HG02885 (cell line): ENCODE results near the gene TIMM17A.
"Not testable (repeated sequence)": the region's sequence is repeated elsewhere in the genome, so short reads cannot be mapped to it uniquely, and the experiment has no call there.

Experiments used
- ATAC-seq: cut with Tn5 transposase; IDR thresholded peaks from one replicate; pipeline ENCODE4 v1.9.1; 2021; ENCODE audit warnings: mild to moderate bottlenecking; ENCODE audit not compliant: unreplicated experiment, poor library complexity

TIMM17A gene

DNA sequence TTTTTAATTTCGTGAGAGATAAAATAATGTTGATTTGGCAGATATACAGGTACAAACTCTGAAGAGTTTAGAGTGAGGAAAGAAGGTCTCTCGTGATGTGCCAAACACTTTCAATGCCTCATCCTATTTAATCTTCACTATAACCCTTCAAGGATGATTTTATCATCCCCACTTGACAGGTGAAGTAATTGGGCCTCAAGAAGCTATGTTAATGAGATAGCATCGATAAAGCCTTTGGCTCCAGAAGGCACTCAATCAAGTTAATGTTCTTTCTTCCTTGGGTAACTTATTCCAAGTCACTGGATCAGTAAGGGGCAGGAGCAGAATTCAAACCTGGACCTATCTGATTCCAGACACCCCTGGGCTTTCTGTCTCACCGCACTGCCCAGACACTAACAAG, 16.2 kb upstream of the TIMM17A start:
- ATAC-seq: no peak

DNA sequence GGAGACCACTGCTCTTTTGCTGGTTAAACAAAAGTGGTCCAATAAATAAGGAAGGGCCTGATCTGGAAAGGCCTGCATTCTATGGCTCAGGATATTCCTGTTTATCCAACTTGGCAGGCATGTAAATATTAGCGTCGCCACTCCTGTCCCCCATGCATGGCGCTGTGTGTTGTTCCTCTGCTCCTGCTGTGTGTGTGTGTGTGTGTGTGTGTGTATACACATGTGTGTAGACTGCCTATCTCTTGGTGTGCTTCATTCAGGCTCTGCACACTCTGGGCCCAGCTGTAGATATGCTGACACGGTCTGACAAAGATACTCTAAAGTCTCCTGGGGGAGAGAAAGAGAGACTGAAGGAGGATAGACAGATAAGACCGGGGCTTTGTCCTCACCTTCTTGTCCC, 15.7 kb upstream of the TIMM17A start:
- ATAC-seq: no peak

DNA sequence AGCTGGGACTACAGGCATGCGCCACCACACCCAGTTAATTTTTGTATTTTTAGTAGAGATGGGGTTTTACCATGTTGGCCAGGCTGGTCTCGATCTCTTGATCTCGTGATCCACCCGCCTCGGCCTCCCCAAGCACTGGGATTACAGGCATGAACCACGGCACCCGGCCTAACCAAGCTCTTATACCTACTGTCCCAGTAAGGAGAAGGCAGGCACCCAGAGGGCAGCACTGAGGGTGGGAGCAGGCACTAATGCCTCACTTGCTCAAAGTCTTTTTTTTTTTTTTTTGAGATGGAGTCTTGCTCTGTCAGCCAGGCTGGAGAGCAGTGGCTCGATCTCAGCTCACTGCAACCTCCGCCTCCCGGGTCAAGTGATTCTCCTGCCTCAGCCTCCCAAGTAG, 15.0 kb upstream of the TIMM17A start:
- ATAC-seq: not testable (repeated sequence)

DNA sequence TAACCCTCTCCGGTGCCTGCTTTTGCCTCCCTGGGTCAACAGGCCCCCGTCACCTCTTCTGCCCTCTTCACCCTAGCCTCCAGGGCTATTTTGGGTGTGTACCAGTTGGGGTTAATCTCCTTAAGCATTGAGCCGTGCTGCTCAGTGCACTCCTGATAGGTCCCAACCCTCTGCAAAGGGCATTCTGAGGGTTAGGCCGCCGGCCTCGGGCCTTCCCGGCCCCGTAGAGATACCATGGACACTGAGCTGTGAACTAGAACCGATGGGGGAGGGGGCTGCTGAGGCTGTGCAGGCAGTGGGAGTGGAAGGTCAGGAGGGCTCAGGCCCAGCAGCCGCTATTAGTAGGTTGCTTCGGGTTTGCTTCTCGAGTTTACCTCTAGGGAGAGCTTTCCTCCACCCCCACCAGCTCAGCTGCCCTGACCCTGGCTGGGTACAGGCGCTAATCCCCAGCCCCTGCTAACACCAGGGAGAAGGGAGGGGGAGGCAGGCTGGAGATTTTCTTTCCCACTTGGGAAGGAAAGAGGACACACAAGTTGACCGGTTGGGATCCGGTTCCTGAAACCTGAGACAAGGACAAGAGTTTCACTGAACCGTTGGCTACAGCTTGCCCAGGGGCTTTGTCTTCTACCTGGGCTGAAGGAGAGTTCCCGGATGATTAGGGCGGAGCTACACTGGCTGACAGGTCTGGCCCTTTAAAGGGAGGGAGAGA, 13.7 kb upstream of the TIMM17A start:
- ATAC-seq: no peak

DNA sequence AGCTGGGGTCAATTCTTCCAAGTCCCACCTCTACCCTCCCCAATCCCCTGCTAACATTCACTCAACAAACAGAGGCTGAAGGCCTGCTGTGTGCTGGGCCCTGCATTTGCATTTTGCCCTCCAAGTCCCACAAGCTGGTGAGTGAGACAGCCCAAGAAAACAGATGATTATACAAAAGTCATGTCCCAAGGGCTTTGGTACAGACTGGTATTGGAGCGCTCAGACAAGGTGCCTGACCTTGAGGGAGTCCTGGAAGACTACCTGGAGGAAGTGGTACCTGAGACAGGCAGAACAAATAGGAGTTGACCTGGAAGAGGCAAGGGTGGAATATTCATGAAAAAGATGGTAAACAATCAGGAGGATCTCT, 13.2 kb upstream of the TIMM17A start:
- ATAC-seq: no peak

DNA sequence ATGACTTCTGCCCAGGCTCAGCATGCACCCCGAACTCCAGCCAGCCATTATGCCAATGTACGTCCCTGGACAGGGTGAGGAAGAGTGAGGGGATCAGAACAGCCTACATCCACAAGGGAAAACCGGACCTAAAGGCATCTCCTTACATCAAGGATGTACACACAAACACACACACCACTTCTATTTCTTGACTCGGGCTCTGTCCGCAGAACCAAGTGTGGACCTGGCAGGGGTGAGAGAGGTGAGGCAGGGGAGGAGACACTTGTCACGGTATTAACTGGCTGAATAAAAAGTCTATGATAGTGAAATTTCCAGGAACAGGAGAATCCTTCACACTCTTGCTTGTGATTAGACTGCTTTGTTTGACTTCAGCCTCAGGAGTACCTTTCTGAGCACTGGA, 11.3 kb upstream of the TIMM17A start:
- ATAC-seq: no peak

DNA sequence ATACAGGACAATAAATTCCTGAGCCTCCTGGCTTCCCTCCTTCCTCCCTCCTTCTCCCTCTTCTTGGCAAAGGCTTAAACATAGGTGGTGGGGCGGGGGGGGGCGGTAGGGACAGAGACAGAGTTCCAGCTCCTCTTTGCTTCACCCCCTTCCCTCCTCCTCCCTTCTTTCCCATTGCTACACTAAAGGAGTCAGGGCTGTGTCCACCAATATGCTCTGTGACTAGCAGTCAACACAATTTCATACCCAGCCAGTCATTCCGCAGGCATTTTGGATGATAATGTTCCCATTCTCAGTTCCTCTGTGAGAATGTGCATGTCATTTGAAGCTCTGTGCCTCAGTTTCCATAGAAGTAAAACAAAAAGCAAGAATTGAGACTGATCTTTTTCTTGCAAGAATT, 10.7 kb upstream of the TIMM17A start:
- no peak for ATAC-seq

DNA sequence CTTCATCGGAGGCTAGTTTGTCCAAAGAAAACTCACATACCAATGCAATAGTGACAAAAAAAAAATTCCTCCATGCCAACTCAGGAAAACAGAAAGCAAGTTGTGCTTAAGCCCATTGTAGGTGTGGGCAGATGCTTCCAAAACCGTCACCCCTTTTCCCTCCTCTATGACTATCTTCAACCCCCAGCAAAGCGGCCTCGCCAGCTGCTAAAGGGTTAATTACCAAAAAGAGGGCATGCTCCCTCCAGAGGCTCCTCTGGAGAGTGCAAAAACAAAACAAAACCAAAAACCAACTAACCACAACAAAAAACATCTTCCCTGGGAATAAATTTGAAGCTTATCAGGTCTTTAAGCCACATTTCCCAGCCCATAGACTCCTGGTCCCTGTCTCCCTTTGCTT, 10.1 kb upstream of the TIMM17A start:
- no peak for ATAC-seq

DNA sequence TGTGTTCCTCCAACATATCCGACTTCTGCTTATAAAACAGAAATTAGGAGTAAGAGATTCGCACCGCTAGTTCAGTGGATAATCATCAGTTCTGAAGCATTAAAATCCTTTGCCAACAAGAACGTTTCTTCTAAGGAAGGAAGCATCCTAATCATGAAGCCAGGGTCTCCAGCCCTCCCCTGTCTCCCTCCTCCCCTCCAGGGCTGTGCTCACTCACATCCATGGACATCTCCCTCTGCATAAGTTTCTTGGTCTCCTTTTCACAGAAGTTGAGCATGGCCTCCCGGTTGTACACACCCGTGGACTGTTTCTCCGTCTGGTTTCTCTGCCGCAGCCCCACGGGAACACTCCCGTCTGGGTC, 9.5 kb upstream of the TIMM17A start:
- ATAC-seq: no peak

DNA sequence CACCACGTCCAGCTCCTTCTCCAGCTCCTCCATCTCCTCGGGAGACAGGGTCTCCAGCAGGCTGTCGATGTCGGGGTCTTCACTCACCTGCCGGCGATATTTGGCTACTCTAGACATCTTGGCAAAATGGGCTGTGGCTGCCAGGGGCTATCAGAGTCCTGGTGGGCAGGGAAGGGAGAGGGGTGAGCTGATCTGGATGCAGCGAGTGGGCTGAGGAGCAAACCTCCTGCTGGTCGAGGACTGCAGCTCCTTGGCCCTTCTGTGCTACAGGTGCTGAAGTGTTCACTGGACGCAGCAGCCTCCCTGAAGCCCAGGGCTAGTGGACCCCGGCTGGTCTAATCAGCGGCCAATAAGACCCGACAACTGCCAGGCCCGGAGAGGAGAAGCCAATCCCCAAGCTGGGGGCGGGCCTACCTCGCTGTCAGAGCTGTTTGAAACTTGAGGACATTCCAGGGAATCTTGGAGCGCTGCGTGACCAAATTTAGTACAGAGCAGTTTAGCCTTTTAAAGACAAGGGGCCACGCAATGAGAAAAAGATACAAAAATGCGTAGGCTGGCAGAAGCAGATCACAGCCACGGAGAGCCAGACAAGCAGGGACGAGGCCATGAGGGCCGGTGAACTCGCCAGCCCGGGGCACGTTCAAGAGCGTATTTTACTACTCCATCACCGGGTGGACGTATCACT, 8.9 kb upstream of the TIMM17A start, which contains the start of gene LMOD1:
TSS of gene LMOD1 (minus strand) at position 325 of the 685 bp plus-strand sequence. CDS start at position 117, 208 bp downstream.
- no peak for ATAC-seq

DNA sequence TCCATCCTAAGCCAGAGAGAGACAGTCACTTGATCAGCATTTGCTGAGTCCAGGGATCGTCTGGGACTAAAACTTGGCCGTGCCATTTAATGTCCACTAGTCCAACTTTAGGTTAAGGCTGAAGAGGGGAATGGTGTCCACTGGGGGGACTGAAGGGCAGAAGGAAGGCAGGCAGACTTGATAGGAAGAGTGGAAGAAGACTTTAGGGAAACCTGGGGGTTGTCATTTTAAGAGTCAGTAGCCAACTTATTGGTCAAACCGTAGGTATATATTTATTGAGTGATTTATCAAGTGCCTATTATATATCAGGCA, 7.7 kb upstream of the TIMM17A start:
- ATAC-seq: no peak

DNA sequence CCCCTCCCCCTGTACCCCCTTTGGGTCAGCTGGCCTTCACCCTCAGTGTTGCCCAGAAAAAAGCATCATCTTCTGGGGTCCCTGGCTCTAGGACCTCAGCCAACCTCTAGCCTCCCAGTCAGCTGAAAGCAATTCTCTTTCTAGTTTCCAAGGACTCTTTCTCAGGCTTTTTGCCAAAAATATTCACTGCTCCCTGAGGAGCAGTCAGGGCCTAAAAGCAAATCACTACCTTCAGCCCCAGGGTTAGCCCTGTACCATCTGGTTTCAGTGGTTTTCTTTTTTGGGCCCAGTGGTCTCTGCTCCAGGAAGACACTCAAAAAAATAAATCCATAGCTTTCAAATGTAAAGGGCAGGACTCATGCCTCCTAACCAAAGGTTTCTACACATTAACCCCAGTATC, 5.8 kb upstream of the TIMM17A start:
- no peak for ATAC-seq

DNA sequence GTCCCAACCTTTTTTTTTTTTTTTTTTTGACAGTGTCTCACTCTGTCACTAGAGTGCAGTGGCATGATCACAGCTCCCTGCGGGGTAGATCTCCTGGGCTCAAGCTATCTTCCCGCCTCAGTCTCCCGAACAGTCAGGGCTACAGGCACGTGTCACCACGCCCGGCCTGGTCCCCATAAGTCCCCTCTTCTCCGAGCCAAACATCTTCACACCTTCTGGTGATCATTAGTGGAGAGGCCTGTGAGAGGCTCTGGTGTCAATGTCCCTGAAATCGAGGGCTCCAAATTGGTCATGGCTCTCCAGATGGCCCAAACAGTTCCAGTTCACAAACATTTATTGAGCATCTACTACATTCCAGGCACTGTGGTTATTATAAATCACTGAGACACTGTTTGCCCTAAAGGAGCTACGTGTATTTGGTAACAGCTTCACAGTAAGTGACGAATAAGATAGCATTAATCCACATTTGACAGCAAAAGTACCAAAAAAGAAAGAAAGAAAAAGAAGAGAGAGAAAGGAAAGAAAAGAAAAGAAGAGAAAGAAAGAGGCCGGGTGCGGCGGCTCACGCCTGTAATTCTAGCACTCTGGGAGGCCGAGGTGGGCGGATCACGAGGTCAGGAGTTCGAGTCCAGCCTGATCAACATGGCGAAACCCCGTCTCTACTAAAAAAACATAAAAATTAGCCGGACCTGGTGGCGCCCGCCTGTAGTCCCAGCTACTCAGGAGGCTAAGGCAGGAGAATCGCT, 867 bp upstream of the TIMM17A start:
- ATAC-seq: no peak

DNA sequence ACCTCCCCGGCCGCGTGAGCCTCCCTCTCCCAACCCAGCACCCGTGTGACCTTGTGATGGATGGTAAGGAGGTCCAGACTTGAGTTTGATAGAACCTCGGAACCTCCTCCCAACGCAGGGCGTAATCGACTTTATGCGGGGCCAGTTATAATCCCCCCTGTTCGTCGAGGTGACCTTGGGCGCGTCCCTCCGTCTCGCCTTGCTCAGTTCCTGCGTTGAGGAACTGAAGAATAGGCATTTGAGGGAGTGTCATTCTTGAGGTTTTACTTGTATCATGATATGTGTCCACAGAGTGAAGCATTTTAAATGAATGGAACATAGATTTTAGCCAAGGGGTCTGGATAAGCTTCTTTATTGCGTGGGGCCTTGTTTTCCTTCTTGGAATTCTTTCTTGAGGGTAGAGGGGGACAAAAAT, 433 bp downstream of the TIMM17A start:
- no peak for ATAC-seq

DNA sequence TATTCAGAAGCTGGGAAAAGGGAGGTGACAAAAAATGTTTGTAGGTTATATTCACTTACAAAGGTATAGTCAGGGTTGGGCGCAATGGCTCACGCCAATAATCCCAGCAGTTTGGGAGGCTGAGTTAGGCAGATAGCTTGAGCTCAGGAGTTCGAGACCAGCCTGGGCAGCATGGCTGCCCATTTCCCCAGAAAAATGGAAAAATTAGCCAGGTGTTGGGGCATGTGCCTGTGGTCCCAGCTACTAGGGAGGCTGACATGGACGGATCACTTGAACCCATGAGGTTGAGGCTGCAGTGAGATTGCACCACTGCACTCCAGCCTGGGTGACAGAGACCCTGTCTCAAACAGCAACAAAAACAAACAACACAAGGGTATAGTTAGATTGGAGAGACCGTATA, 3.0 kb downstream of the TIMM17A start:
- ATAC-seq: no peak

DNA sequence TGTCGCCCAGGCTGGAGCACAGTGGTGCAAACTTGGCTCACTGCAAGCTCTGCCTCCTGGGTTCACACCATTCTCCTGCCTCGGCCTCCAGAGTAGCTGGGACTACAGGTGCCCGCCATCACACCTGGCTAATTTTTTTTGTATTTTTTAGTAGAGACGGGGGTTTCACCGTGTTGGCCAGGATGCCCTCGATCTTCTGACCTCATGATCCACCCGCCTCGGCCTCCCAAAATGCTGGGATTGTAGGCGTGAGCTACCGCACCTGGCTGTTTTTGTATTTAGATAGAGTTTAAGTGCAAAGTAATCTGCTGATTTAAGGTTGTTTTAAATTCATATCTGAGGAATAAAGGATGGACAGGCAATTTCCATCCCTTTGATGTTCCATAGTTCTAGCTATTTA, 7.1 kb downstream of the TIMM17A start:
- ATAC-seq: not testable (repeated sequence)

DNA sequence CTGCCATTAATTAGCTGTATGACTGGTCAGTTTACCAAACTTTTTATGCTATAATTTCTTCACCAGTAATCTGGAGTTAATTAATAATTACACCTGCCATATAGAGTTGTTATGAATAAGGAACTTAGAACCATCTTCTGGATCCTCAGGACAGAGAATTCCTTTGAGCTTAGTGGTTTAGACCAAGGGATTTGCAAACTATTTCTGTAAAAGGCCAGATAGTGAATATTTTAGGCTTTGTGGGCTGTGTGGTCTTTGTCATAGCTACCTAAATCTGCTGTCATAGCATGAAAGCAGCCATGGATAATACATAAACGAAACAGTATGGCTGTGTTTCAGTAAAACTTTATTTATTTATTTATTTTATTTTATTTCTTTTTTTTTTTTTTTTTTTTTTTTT, 9.0 kb downstream of the TIMM17A start:
- ATAC-seq: no peak

DNA sequence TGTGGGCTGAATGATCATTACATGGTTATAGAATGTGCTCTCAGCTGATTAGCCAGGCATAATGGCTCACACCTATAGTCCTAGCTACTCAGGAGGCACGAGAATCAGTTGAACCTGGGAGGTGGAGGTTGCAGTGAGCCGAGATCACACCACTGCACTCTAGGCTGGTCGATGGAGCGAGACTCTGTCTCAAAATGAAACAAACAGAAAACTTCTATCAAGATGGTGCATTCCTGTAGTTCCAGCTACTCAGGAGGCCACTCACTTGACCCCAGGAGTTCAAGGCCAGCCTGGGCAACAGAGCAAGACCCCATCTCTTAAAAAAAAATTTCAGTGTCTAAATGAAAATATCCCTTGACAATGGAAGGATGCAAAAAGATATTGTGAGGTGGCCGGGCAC, 10.9 kb downstream of the TIMM17A start:
- ATAC-seq: no peak

DNA sequence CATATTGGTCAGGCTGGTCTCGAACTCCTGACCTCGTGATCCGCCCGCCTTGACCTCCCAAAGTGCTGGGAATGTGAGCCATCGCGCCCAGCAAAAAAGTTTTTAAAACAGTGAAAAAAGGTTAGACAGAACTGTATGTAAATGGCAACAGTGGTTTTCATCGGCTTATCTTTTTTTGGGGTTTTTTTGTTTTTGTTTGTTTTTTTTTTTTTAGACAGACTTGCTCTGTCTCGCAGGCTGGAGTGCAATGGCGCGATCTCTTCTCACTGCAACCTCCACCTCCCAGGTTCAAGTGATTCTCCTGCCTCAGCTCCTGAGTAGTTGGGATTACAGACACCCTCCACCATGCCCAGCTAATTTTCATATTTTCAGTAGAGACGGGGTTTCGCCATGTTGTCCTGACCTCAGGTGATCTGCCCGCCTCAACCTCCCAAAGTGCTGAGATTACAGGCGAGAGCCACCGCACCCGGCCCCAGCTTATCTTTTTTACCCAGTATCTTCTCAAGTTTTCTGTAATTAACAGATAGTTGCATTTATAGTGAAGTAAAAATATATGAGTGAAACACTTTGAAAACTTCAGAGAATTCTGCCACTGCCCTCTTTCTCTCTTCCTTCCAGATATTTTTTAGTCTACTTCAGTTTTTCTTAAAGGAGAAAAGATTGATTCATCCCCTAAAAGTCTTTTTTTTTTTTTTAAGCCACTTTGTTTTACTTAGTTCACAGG, 13.1 kb downstream of the TIMM17A start:
- no peak for ATAC-seq

DNA sequence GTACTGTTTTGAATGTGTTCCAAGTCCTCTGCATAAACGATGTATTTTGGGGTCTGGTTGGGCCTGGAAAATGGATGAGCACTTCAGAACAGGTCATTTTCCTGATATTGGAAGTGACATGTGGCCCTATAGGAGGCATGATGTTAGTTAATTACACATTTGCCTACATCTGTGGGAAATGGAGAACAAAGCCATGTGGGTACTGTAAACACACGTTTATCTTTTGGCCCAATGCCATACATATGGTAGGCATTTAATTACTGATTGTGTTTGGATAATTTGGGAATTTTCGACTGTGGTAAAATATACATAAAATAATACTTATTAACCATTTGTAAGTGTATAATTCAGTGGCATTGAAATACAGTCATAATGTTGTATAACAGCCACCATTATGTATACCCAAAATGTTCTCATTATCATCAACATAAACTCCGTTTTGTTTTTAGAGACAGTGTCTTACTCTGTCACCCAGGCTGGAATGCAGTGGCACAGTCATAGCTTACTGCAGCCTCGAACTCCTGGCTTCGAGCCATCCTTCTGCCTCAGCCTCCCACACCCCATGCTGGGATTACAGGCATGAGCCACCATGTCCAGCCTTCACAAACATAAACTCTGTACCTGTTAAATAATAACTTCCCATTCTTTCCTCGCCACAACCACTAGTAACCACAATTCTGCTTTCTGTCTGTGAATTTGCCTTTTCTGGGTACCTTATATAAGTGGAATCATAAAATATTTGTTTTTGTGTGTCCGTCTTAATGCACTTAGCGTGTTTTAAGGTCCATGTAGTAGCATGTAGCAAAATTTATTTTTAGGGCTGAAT, 15.2 kb downstream of the TIMM17A start:
- no peak for ATAC-seq
